HL-60 (cell line): ENCODE results near the gene DGKH.

Source experiments
- CTCF ChIP-seq: IDR thresholded peaks from one replicate; pipeline ENCODE4 v1.5.1; 2011; ENCODE audit warnings: low read length, control low read depth, inconsistent platforms; ENCODE audit not compliant: insufficient read depth
- POLR2AphosphoS5 ChIP-seq: IDR thresholded peaks from 2 replicates; pipeline ENCODE4 v1.6.1; 2012; ENCODE audit warnings: low read depth
- REST ChIP-seq: IDR thresholded peaks from 2 replicates; pipeline ENCODE4 v1.6.1; 2012; ENCODE audit warnings: low read depth; ENCODE audit not compliant: insufficient replicate concordance

- TF ChIP-seq CTCF (no peak), REST (no peak), POLR2AphosphoS5 (no peak)
These were observed 133.0 kb downstream of the DGKH start for GRCh38 chr13:42181381-42181953.
